ENCODE data around the gene NUF2. TPM values are rescaled to one million over a fixed set of nuclear protein-coding genes. Genes with fewer than 3 reads are reported as not detected.
"Not testable (repeated sequence)": the region's sequence is repeated elsewhere in the genome, so short reads cannot be mapped to it uniquely, and the experiment has no call there.

The NUF2 gene
- total RNA-seq, result 10 to 100 TPM in 2 of 4 donors, 1 to 10 TPM in 2; 2.9 to 13.4 (median 8.2) TPM

DNA sequence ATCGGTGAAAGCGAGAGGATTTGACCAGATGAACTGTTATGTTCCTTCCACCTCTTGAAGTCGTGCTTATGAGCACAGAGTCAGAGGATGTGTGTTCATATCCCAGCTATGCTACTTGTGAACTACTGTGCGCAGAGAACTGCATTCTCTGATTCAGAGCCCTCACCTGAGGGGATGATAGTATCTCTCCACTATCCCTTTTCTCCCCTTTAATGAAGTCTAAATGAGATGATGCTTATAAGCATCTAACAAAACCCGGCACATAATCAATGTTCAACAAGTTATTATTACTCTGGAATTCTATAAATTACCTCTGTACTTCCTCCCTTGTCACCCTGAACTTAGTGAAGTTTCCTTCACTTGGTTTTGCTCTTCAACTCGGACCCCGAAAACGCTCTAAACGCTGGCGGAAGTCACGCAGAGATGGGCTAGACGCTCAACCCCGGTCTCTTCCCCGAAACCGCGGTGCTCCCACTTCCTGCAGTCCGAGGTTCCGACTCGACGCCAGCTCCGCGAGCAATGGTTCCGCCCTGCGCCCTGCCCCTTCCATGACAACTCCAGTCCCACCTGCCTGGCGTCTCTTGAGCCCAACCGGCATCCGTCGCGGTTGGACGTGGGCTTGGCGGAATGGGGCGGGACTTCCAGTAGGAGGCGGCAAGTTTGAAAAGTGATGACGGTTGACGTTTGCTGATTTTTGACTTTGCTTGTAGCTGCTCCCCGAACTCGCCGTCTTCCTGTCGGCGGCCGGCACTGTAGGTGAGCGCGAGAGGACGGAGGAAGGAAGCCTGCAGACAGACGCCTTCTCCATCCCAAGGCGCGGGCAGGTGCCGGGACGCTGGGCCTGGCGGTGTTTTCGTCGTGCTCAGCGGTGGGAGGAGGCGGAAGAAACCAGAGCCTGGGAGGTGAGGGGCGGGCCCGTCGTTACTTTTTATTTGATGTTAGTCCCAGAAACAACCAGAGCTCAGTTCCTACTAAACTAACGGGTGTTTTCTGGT lies at the start of gene NUF2:
NUF2 (plus strand) TSS at position 644 of the 995 bp plus-strand sequence. CDS start 4,098 bp downstream, outside the sequence.
- peak within 1 kb of the TSS; percentile 47 to 73 (median 62) for H3K4me3 ChIP-seq
- H3K27me3 ChIP-seq, result no peaks in the 10 kb centered on the region
- H3K27ac ChIP-seq, result peak within 1 kb of the TSS; percentile 62 to 90 (median 82)
- no peaks in the 10 kb centered on the region for H3K9me3 ChIP-seq
- H3K4me1 ChIP-seq, result peaks cover 8 to 25% (median 10%) of the 10 kb centered on the region in 3 donors
- H3K36me3 ChIP-seq, result peaks cover 0 to 23% (median 0%) of the 10 kb centered on the region in 3 donors
- TF ChIP-seq, protein P1, sequence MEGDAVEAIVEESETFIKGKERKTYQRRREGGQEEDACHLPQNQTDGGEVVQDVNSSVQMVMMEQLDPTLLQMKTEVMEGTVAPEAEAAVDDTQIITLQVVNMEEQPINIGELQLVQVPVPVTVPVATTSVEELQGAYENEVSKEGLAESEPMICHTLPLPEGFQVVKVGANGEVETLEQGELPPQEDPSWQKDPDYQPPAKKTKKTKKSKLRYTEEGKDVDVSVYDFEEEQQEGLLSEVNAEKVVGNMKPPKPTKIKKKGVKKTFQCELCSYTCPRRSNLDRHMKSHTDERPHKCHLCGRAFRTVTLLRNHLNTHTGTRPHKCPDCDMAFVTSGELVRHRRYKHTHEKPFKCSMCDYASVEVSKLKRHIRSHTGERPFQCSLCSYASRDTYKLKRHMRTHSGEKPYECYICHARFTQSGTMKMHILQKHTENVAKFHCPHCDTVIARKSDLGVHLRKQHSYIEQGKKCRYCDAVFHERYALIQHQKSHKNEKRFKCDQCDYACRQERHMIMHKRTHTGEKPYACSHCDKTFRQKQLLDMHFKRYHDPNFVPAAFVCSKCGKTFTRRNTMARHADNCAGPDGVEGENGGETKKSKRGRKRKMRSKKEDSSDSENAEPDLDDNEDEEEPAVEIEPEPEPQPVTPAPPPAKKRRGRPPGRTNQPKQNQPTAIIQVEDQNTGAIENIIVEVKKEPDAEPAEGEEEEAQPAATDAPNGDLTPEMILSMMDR (IDR thresholded peaks at IDR 0.05), result peak in 2 of 6 experiments; percentile 17 to 51
- peak in 3 of 4 donors; percentile 16 to 61 (median 42) for TF ChIP-seq POLR2A (IDR thresholded peaks at IDR 0.05)
- 0 to 1% methylated on average over 28 to 39 of the region's 58 CpGs for WGBS, 2 donors
- intact Hi-C loops (cut with DNase I), result no loop called here
- DNase-seq, result peak; percentile 85

DNA sequence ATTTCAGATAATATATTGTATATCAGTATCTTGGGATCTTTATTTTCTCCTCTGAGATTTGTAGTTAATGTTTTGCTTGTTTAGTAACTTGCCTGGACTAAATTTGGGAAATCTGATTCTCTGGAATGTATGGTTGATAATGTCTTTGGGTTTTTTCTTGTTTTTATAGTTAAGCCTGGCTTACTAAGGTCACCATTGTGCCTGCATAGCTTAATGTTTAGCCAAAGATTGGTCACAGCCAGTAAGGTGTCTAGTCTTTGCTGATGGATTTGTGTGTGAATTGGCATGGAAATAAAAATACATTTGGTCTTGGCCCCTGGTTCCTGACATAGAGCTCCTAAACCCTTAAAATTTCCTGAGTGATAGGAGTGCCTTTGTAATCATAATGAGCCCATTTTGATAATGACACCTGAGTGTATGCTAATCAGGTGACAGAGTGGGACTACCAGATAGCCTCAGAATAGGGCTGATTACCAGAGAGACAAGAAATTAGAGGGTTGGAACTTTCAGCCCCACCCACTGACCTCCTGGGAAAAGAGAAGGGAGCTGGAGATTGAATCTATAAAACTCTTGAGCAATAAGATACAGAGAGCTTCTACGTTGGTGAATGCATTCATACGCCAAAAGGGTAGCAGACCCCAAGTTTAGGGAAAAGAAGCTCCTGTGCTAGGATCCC lies 47.9 kb upstream of the NUF2 start:
- Histone ChIP-seq H3K36me3 (no peaks in the 10 kb centered on the region), H3K4me1 (no peaks in the 10 kb centered on the region), H3K9me3 (peaks cover 0 to 16% (median 11%) of the 10 kb centered on the region in 3 donors), H3K4me3 (no peak overlapping the region), H3K27me3 (no peaks in the 10 kb centered on the region), H3K27ac (no peak overlapping the region)
- TF ChIP-seq POLR2A (IDR thresholded peaks at IDR 0.05), result no peak
- TF ChIP-seq, protein P1 (IDR thresholded peaks at IDR 0.05), result no peak
- intact Hi-C loops (cut with DNase I), result loop anchor here (10.0 kb wide), 1 partner anchor 59 kb away; no protein-coding TSS in a partner anchor
- 88 to 96% methylated on average over 2 of the region's 2 CpGs for WGBS, 2 donors
- DNase-seq, result no peak

DNA sequence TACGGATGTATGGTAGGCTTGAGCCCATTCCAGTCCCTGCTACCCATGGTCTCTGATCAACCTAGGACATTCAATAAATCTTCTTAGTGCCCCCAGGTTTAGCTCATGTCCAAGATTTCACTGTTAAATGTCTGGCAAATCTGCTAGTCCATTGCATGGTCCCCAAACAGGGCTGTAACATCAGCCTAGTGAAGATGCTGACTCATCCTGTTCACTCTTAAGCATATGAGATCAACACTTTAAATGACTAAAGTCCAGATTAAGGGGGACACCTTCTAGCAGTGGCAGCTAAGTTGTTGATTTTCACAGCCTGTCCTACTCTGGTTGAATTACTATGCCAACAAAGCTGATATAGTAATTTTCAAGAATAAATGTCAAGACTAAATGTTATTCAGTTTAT lies 46.5 kb upstream of the NUF2 start:
- Histone ChIP-seq H3K27ac (no peak overlapping the region), H3K36me3 (no peaks in the 10 kb centered on the region), H3K4me3 (no peak overlapping the region), H3K9me3 (peaks cover 0 to 20% (median 11%) of the 10 kb centered on the region in 3 donors), H3K27me3 (no peaks in the 10 kb centered on the region), H3K4me1 (no peaks in the 10 kb centered on the region)
- DNase-seq, result no peak
- 100% methylated on average over 1 of the region's 1 CpG for WGBS, 2 donors
- intact Hi-C loops (cut with DNase I), result loop anchor here (10.0 kb wide), 1 partner anchor 60 kb away; no protein-coding TSS in a partner anchor
- TF ChIP-seq, protein P1 (IDR thresholded peaks at IDR 0.05), result no peak
- TF ChIP-seq POLR2A (IDR thresholded peaks at IDR 0.05), result no peak

DNA sequence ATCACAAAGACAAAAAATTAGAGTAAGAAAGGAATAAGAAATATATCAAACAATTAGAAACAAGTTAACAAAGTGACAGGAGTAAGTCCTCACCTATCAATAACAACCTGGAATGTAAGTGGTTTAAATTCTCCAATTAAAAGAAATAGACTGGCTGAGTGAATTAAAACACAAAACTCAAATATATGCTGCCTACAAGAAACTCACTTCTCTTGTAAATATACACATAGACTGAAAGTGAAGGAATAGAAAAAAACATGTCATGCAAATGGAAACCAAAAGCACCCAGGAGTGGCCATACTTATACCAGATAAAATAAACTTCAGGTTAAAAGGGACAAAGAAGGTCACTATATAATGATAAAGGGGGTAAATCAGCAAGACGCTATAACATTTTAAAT lies 43.2 kb upstream of the NUF2 start:
- H3K36me3 ChIP-seq, result peaks cover 0 to 6% (median 0%) of the 10 kb centered on the region in 3 donors
- no peak for TF ChIP-seq POLR2A (IDR thresholded peaks at IDR 0.05)
- TF ChIP-seq, protein P1 (IDR thresholded peaks at IDR 0.05), result no peak
- H3K27me3 ChIP-seq, result no peaks in the 10 kb centered on the region
- H3K27ac ChIP-seq, result no peak overlapping the region
- H3K4me1 ChIP-seq, result no peaks in the 10 kb centered on the region
- H3K4me3 ChIP-seq, result no peak overlapping the region
- intact Hi-C loops (cut with DNase I), result loop anchor here (10.0 kb wide), 1 partner anchor 64 kb away; no protein-coding TSS in a partner anchor
- H3K9me3 ChIP-seq, result peaks cover 0 to 20% (median 11%) of the 10 kb centered on the region in 3 donors
- DNase-seq, result no peak
- 83 to 88% methylated on average over 1 of the region's 1 CpG for WGBS, 2 donors

DNA sequence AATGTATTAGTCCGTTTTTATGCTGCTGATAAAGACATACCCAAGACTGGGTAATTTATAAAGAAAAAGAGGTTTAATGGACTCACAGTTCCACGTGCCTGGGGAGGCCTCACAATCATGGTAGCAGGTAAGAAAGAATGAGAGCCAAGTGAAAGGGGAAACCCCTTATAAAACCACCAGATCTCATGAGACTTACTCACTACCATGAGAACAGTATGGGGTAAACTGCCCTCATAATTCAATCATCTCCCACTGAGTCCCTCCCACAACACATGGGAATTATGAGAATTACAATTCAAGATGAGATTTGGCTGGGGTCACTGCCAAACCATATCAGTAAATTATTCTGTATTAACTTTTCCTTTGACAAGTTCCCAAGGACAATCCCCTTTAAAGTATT lies 36.9 kb upstream of the NUF2 start:
- H3K36me3 ChIP-seq; intact Hi-C loops (cut with DNase I); H3K27me3 ChIP-seq; H3K4me1 ChIP-seq; H3K9me3 ChIP-seq; H3K4me3 ChIP-seq; DNase-seq; H3K27ac ChIP-seq: not testable (repeated sequence)
- 63 to 78% methylated on average over 2 of the region's 2 CpGs for WGBS, 2 donors
